IPS DF 4.7 (cell line): ENCODE measurements around the gene TCIRG1.
"Not testable (repeated sequence)": the region's sequence is repeated elsewhere in the genome, so short reads cannot be mapped to it uniquely, and the experiment has no call there.

Experiments
- DNase-seq: peaks from one replicate; pipeline ENCODE4 v3.0.0-alpha.2; 2013; ENCODE audit warnings: low spot score; ENCODE audit errors: extremely low read depth

The TCIRG1 gene, protein sequence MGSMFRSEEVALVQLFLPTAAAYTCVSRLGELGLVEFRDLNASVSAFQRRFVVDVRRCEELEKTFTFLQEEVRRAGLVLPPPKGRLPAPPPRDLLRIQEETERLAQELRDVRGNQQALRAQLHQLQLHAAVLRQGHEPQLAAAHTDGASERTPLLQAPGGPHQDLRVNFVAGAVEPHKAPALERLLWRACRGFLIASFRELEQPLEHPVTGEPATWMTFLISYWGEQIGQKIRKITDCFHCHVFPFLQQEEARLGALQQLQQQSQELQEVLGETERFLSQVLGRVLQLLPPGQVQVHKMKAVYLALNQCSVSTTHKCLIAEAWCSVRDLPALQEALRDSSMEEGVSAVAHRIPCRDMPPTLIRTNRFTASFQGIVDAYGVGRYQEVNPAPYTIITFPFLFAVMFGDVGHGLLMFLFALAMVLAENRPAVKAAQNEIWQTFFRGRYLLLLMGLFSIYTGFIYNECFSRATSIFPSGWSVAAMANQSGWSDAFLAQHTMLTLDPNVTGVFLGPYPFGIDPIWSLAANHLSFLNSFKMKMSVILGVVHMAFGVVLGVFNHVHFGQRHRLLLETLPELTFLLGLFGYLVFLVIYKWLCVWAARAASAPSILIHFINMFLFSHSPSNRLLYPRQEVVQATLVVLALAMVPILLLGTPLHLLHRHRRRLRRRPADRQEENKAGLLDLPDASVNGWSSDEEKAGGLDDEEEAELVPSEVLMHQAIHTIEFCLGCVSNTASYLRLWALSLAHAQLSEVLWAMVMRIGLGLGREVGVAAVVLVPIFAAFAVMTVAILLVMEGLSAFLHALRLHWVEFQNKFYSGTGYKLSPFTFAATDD

DNA sequence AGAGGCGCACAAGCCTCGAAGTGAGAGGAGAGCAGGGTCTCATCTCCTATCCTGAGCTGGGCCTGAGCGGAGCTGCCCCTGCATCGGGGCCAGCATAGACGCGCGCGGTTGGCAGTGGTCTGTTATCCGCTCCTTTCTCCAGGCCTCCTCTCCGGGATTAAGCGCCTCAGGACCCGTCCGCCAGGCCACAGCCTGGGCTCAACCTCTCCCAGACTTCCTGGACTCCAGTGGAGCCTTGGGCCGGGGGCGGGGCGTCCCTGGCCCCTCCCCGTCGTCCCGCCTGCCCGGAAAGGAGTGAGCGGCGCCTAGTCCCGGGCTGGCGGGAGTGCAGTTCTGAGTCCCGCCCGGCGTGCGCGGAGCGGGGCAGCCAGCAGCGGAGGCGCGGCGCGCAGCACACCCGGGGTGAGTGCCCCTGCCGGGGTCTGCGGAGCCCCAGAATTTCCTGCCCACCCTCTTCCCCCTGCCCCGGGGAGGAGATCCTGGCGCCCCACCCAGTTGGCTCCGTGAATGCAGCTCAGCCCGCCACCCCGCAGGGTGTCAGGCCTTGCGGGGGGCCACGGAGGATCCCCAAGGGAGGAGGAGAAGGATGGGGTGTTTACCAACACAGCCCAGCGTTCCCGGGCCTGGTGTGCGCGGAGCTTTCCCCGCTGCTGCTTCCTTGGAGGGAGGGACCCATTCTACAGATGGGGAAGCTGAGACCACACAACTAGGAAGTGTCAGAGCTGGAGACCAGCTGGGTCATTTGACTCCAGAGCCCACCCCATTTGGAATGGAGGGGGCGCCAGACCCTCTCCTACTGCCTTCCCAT is at the start of gene TCIRG1:
Gene TCIRG1 (plus strand): TSS at position 308 of the 808 bp plus-strand sequence. CDS start 2,247 bp downstream, outside the sequence.
- peak; percentile 36 for DNase-seq

DNA sequence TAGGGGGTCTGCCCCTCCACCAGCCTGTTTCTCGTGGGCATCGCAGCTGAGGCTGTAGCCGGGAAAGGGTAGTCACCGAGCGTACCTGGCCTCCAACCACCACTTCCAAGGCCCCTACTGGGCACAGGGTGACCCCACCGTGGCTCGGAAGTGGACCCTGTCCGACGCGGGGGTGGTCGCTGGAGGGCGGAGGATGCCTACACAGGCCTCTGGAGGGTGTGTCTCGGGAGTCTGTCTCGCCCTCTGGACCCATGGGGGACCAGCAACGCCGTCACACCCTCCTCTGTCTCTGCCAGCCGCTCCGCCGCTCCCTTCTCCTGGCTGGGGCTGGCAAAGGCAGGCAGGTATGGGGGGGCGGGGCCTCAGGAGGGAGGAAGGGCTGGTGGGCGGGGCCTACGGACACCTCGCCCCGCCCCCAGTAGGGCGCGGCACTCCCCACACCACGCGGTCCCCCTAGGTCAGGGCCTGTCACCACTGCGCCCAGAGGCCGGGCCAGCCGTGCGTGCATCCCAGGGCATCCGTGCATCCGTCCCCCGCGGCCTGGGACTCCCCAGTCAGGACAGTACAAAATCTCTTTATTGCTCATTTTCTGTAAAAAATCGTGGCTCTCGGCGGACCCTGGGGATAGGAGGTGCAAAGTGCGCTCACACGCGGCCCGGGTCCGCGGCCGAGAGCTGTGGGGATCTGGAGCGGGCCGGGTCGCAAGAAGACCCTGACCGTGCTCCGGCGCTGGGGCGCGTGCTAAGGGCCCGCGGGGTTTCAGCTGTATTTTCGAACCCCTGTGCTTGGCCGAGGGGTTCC is 48.1 kb upstream of the TCIRG1 start:
- DNase-seq = not testable (repeated sequence)

DNA sequence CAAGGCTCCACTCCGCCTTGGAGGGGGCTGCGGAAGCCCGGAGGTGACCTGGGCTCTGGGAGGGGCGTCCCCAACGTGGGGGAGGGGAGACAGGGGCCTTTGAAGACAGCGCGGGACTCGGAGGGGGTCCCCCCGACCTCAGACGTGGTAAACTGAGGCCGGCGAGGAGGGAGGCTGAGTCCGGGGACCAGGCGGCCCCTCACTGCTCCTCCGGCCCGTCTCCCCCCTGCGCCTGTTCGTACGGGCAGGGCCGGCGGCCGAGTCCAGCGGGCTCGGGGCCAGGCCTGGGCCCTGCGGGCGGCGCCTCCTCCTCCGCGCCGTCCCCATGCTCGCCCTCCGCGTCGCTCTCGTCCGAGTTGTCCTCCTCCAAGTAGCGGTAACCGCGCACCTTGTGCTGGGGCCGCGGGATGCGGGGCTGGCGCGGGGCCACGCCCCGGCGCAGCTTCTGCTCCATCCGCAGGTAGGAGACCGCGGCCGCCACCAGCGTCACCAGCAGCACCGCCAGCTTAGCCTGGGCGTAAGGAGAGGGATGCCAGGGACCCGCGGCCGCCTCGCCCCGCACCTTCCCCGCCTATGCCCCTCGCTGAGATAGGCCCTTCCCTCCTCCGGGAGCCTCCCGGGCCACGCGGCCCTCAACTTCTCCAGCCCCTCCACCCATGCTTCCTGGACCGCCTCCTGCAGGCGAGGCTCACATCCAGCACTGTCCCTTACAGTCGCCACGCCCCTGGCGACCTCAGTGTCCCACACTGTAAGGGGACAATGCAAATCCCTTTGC is 47.3 kb upstream of the TCIRG1 start:
- DNase-seq = not testable (repeated sequence)

DNA sequence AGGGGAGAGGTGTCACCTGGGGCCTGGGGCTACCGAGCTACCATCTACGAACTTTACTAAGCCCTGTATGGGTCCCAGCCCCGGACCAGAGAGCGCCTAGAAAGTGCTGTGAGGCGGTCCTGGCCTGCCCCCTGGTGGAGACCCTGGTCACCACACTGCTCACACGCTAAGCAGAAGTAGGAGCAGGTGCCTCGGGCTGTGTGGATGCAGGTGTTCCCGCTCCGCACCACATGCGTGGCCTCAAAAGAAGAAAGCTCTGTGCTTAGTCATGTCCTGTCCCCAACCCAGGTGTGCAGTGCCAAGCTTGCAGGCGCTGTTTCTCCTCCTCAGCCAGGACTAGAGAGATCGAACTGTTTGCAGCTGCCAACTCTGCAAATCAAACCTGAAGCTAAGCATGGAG is 45.0 kb upstream of the TCIRG1 start:
- DNase-seq = not testable (repeated sequence)

DNA sequence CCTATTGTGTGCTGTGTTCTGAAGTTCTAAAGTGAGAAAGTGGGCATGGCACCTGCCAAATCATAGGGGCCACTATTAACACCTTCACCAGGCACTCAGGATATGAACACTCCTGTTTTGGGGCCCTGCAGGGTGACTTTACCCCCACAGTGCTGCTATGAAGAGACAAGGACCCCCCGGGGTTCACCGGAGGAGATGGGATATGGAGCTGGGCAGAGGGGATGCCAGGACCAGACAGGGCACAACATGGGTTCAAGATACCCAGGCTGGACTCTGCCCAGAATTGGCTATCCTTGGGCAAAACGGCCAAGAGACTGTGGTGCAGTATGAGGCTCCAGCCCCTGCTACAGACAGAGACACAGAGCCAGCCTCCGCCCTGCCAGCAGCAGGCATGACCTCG is 44.4 kb upstream of the TCIRG1 start:
- not testable (repeated sequence) for DNase-seq

DNA sequence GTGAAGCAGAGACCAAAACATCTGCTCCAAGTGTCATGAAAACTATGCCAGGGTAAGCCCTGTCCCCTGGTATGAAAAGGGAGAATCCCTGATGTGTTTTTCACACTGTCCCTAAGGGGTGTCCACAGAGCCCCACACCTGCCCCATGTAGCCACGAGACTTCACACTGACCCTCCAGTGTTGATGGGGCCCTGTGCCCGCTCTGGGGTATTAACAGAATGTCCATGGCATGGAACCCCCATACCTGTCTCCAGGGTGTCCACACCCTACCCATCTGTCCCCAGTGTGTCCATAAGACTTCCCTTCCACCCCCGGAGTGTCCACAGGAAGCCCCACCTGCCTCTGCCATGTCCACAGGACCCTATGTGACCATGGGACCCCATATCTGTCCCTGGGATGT is 43.7 kb upstream of the TCIRG1 start:
- not testable (repeated sequence) for DNase-seq

DNA sequence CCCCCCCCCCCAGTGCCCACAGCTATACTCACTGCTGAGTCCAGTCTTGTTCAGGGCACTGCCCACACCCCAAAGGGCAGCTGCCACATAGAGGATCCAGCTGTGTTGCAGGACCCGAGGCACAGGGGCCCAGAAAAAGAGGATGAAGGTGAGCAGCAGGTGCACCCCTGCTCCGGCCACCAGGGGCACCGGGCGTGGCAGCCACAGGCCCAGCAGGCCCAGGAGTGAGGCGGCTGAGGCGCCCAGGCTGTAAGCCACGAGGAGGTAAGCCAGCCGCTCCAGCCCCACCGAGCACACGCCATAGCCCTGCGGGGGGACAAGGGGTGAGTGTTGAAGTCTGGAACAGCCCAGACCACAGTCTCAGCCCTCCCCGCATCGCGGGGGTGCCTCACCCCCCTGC is 43.2 kb upstream of the TCIRG1 start:
- not testable (repeated sequence) for DNase-seq

DNA sequence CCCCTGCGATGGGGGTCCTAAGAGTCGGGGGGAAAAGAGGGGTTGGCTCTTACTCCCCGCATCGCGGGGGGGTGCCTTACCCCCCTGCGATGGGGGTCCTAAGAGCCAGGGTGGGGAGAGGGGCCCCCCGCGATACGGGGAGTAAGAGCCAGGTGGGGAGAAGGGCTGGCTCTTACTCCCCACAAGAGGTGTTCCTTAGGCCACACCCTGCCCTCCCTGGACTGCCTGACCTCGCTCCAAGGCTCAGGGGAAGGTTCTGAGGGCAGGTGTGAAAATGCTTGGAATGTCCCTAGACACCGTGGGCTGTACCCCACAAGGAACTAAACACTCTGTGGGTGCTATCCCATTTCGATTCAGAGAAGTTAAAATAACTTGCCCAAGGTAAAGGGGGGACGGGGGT is 42.8 kb upstream of the TCIRG1 start:
- DNase-seq = no peak

DNA sequence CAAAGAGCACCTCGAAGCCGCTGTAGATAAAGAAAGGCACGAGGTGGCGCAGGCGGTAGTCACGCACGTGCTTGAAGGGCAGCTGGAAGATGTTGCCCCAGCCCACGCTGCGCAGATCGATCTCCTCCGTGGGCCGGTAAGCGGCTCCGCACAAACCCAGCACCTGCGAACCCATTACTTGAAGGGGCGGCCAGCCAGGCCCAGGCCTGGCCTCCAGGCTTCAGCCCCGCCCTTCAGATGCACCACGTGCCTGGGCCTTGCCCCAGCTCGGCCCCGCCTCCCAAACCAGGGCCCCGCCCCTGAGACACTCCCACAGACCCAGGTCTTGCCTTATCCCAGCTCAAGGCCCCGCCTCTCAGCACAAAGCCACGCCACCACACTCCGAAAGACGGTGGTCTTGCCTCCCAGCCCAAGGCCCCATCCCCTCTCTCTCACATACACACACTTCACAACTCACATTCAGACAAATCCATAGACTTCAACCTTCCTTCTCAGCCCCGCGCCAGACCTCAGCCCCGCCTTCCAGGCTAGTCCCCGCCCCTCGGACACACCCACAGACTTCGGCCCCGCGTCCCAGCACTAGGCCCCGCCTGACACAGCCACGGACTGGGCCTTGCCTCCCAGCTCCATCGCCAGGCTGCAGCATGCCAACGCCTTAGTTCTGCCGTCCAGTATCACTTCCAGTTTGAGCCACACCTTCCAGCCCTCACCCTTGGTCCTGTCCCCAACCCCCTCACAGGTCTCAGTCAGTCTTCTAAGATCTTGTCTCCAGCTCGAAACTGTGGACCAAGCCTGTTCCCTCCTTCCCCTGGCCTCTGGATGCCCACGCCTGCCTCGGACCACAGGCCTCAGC is 42.0 kb upstream of the TCIRG1 start:
- no peak for DNase-seq

DNA sequence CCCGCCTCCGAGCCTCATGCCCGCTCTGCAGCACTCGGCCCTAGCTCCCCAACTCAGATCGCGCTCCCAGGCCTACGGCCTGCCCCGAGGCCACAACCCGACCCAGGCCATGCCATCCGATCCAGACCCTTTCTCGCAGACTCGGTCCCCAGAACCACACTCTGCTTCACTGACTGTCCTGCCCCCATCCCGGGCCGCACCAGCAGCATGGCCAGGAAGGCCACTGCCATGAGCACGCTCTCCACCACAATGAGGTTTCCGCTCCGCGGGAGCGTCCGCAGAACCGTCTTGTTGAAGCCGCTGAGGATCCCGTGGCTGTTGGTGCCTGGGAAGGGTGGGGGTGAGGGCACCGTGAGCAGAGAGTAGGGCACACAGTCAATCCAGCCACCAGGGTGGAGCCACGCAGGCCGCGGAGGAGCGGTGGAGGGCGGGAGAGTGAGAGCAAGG is 41.3 kb upstream of the TCIRG1 start:
- no peak for DNase-seq

DNA sequence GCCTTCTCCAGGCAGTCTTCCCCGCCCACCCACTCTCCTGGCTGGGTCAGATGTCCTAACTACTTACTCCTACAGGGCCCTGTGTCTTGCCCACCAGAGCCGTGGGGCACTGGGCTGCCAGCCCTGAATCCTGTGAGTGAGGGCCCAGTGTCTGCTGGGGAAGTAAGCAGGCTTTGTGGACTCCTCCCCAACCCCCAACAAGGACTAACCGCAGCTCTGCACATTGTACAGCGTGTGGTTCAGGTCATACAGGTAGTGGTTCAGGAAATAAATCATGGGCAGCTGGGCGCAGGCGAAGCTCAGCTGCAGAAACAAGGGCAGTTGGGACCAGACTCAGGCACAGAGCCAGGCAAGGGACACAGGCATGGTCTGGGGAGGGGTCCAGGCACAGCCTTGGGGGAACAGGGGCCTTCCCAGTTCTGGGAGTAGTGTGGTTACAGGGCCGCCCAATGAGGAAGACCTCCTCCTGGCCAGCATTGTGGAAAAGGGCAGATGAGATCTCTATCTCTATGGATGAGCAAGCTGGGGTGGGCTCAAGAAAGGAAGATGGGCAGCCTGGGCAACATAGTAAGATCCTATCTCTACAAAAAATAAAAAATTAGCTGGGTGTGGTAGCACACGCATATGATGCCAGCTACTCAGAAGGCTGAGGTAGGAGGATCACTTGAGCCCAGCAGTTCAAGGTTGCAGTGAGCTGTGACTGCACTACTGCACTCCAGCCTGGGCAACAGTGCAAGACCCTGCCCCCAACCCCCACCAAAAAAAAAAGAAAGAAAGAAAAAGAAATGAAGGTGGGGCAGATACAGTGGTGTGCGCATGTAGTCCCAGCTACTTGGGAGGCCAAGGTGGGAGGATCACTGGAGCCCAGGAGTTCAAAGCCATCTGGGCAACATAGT is 40.4 kb upstream of the TCIRG1 start:
- DNase-seq = no peak

DNA sequence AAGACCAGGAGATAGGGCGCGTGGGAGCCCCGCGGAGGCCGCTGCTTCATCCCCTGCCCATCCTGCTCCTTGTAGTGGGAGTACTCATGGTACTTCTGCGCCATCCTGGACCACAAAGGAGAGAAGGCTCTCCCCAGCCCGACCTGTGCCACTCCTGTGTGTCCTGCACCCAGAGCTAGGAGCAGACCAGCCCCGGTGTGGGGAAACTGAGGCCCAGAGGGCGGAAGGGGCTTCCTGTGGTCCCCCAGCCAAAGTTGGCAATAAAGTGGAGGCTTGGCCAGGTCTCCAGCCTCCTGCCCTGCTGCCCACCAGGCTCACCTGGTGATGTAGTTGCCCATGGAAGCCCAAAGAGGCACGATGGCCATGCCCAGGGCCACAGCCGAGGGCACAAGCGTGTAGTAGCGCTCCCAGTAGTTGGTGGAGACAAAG is 39.6 kb upstream of the TCIRG1 start:
- DNase-seq = no peak

DNA sequence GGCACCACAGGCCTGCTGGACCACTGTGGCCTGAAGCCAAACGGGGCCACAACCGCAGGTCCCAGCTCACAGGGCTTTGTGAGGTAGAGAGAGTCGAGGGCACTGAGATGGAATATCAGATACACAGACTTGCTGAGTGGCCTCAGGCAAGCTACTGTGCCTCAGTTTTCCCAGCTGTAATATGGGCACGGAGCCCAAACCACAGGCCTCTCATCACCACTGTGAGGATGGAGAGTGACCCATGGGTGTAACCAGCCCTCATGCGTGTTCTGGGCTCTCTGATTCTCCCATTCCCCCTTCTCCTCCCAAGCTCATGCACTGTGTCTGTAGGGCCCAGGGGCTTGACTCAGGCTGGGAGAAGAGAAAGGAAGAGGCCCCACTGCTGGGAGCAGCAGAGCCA is 39.1 kb upstream of the TCIRG1 start:
- no peak for DNase-seq

DNA sequence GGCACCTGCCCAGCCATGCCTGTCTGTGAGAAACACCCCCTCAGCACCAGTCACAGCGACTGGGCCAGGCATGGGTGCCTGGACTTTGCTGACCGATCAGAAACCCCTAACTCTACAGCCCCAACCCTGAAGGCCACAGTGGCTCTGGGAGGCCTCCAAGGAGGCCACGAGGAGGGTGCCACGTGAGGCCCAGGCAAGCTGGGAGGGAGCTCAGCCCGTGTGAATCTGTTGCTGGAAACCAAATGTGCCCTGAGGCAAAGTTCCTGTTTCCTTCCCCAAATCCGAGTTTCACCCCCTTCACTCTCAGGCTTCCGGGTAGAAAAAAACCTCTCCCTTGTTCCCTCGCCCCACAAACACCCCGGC is 36.3 kb upstream of the TCIRG1 start:
- no peak for DNase-seq

DNA sequence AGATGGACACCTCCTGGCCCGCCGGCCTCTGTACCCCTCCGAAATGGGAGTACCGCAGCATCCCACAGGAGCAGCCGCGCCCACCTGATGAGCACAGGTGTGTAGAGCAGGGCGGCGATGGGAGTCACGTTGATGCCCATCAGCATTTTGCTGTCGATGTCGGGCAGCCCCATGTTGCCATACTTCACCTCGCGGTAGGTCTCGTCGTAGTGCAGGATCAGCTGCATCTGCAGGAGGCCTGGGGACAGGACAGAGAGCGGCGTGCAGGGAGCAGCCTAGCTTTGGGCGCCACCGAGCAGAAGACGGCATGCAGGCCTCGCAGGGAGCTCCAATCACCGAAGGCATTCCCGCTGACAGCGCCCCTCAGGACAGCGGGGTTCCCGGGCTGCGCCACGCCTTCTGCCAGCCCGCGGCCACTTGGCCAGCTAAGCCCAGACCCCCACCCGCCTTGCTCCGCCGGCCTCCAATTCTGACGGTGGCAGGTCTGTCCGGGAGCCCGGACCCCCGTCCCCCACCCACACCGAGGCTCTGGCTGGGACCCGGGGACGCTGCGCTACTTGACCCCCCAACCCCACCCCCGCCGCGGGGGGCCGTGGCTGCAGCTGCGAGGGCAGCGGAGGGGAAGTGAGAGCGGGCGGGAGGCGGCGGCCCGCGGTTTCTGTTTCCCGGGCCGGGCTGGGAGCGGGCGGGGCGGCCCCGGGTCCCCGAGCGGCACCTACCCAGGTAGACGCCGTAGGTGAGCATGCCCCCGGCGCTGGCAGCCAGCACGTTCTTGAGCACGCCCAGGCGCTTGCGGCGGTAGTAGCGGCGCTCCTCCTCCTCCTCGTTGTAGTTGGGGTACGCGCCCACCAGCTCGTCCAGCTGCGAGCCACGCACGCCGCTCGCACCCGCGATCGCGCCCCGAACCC is 35.6 kb upstream of the TCIRG1 start:
- DNase-seq = no peak

DNA sequence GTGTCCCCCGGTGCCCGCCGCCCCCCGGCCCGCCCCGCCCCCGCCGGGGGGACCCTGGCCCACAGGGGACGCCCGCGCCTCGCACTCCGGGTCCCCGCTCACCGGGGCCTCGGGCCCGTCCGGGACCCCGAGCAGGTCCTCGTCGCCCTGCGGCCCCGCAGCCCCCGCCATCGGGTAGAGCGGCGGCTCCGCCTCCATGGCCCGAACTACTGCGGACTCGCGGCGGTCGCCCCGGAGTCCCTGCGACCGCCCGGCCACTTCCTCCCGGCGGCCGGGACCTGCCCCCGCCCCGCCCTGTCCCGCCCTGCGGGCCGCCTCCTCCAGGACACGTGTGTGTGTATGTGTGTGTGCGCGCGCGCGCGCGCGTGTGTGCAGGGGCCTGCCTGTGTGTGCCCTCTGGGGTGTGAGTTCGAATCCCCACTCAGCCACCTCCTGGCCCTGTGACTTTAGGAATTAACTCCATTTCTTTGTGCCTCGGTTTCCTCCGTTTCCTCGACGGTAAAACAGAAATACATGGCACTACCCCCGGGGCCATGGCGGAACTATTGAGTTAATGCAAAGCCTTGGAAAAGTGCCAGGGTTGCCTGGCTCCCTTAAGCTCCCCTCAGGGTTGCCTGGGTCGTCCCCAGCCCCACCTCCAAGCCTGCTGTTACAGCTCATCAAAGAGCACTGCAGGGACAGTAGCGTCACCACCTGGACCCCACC is 34.8 kb upstream of the TCIRG1 start, which contains the start of gene UNC93B1:
Gene UNC93B1 (minus strand): TSS at position 252 of the 705 bp plus-strand sequence. CDS start 54 bp downstream, at position 198.
- DNase-seq = no peak
